Left lung (tissue), 10 donors: ENCODE data around the gene FZD10. TPM values are rescaled to one million over a fixed set of nuclear protein-coding genes. Genes with fewer than 3 reads are reported as not detected.

Experiments
- ATAC-seq: fragments of 200-7000 bp; cut with Tn5 transposase; one replicate; pipeline ENCODE4 v1.9.1; 2020; ENCODE audit warnings: moderate library complexity
- DNase-seq, 4 donors: peaks; one replicate each; pipeline ENCODE4 v3.0.0-alpha.2; 2013 to 2020
- H3K27ac ChIP-seq, 2 donors: fragments of 200-600 bp; sonication (generic) in 1 of 2; one replicate each; pipeline versions ENCODE4 v1.5.0 to v1.8.0; 2020 to 2021
- H3K27me3 ChIP-seq, 2 donors: fragments of 200-600 bp; sonication (generic) in 1 of 2; one replicate each; pipeline versions ENCODE4 v1.5.0 to v1.8.0; 2020 to 2021
- H3K36me3 ChIP-seq, 2 donors: fragments of 200-600 bp; sonication (generic) in 1 of 2; one replicate each; pipeline versions ENCODE4 v1.5.0 to v1.8.0; 2020 to 2021
- H3K4me1 ChIP-seq, 2 donors: fragments of 200-600 bp; one replicate each; pipeline ENCODE4 v1.8.0; 2021
- H3K4me3 ChIP-seq, 2 donors: fragments of 200-600 bp; sonication (generic) in 1 of 2; one replicate each; pipeline versions ENCODE4 v1.5.0 to v1.8.0; 2020 to 2021; ENCODE audit warnings: mild to moderate bottlenecking in 1 of 2
- H3K9me3 ChIP-seq, 2 donors: fragments of 200-600 bp; sonication (generic) in 1 of 2; one replicate each; pipeline versions ENCODE4 v1.5.0 to v1.8.0; 2020 to 2021
- CTCF ChIP-seq, 2 donors: fragments of 200-600 bp; sonication (generic) in 1 of 2; IDR thresholded peaks; one replicate each; pipeline versions ENCODE4 v1.5.0 to v1.8.0; 2021; ENCODE audit warnings: antibody characterized with exemption in 2 of 2
- intact Hi-C, 2 donors: fragments of 100-400 bp; cut with DNase I; formaldehyde crosslinking; loops; one replicate each; pipeline versions ENCODE4 v1.11.2 to v1.14.2; 2022
- polyA plus RNA-seq, 6 donors: library from polyadenylated mRNA; unstranded; fragments of 120-200 nt; gene quantifications; one replicate each; pipeline ENCODE4 v1.2.1, GENCODE V29; 2013; ENCODE audit not compliant: insufficient read length in 6 of 6
- total RNA-seq, 2 donors: library from RNA; stranded (reverse); fragmentation: NEBNext Ultra II Directional; extraction: Animal tissue kit (Norgen Biotek cat#: 25700); gene quantifications; one replicate each; pipeline ENCODE4 v1.2.1, GENCODE V29; 2021
- donor health status: DM: no; HTN: yes; CAD: no.
- donor health status: DM: no; HTN: no; CAD: no.

Gene FZD10
- total and polyA plus RNA-seq, 8 donors = 0.58 to 1.2 (median 0.89) TPM

- ATAC-seq (no peak), DNase-seq (no peak)
- intact Hi-C loops = no loop called here
- no peak for TF ChIP-seq CTCF (IDR thresholded peaks at IDR 0.05)
- H3K4me3 ChIP-seq = no peak overlapping the region
- H3K36me3 ChIP-seq = no peaks in the 10 kb centered on the region
- H3K9me3 ChIP-seq = peaks cover 0 to 3% of the 10 kb centered on the region in 2 donors
- H3K27me3 ChIP-seq = peaks cover 0 to 32% of the 10 kb centered on the region in 2 donors
- no peaks in the 10 kb centered on the region for H3K4me1 ChIP-seq
- H3K27ac ChIP-seq = no peak overlapping the region
Observed at GRCh38 chr12:130198663-130199060, 36.4 kb downstream of the FZD10 start.

DNA sequence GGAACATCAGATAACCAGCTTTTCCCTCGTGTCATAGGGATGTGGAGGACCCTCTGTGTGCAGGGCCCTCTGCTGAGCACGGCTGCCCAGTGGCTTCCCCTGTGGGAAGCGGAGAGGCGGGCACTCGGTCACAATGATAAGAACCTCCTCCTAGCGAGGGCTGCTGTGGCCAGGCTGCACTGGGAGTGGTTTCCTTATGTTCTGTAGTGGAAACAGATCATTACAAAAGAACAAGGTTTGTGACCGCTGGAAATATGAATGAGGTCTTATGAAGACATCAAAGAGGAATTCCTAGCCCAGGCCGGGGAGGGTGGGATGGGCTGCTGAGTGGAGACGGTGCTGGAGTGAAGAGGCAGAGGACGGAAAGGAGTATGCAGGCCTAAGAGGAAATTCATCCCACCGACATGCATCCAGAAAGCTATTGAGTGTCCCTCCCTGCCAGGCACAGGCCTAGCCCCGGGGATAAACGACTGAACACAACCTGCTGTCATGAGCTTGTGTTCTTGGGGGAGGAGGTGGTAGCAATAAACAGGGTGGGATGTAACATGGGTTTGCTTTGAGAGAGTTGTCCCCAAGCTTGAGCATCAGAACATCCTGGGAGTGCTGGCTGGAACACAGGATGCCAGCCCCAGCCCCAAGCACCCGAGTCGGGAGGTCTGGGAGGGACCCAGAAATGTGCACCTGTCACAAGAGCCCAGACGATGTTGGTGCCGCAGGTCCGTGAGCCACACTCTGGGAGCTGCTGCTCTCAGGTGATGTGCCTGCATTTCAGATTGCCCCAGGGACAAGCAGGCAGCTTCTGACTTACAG, 37.5 kb downstream of the FZD10 start:
- H3K4me1 ChIP-seq = no peaks in the 10 kb centered on the region
- ATAC-seq = no peak
- intact Hi-C loops = no loop called here
- no peak overlapping the region for H3K27ac ChIP-seq
- no peak overlapping the region for H3K4me3 ChIP-seq
- H3K9me3 ChIP-seq = peaks cover 0 to 3% of the 10 kb centered on the region in 2 donors
- no peak for TF ChIP-seq CTCF (IDR thresholded peaks at IDR 0.05)
- no peaks in the 10 kb centered on the region for H3K36me3 ChIP-seq
- H3K27me3 ChIP-seq = peaks cover 0 to 32% of the 10 kb centered on the region in 2 donors
- no peak for DNase-seq

DNA sequence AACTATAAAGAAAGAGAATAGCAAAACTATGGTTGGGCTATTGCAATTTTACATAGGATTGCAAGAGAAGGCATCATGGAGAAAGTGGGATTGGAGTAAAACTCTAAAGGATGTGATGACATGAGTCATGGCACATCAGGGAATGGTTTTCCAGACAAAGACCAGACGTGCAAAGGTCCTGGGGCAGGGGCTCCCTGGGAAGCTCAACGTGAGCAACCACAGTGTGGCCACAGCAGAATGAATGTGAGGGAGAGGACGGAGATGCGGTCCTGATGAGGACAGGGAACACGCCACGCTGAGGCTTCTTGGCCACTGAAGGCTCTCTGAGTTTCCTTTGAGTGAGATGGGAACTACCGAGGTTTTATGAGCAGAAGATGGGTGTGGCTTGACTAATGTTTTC, 38.2 kb downstream of the FZD10 start:
- ATAC-seq (no peak), DNase-seq (no peak)
- Histone ChIP-seq H3K27ac (no peak overlapping the region), H3K4me3 (no peak overlapping the region), H3K9me3 (peaks cover 0 to 3% of the 10 kb centered on the region in 2 donors), H3K4me1 (no peaks in the 10 kb centered on the region), H3K27me3 (peaks cover 0 to 29% of the 10 kb centered on the region in 2 donors), H3K36me3 (no peaks in the 10 kb centered on the region)
- TF ChIP-seq CTCF (IDR thresholded peaks at IDR 0.05) = no peak
- intact Hi-C loops = no loop called here

- Histone ChIP-seq H3K4me3 (no peak overlapping the region), H3K4me1 (no peaks in the 10 kb centered on the region), H3K36me3 (no peaks in the 10 kb centered on the region), H3K27me3 (peaks cover 0 to 24% of the 10 kb centered on the region in 2 donors), H3K9me3 (peaks cover 0 to 3% of the 10 kb centered on the region in 2 donors), H3K27ac (no peak overlapping the region)
- TF ChIP-seq CTCF (IDR thresholded peaks at IDR 0.05) = no peak
- DNase-seq (no peak), ATAC-seq (no peak)
- intact Hi-C loops = no loop called here
Observed at GRCh38 chr12:130201037-130201436, 38.8 kb downstream of the FZD10 start.

- Histone ChIP-seq H3K27ac (no peak overlapping the region), H3K4me1 (no peaks in the 10 kb centered on the region), H3K4me3 (no peak overlapping the region), H3K9me3 (peaks cover 0 to 3% of the 10 kb centered on the region in 2 donors), H3K36me3 (no peaks in the 10 kb centered on the region), H3K27me3 (peaks cover 0 to 24% of the 10 kb centered on the region in 2 donors)
- DNase-seq = no peak
- intact Hi-C loops = no loop called here
- no peak for TF ChIP-seq CTCF (IDR thresholded peaks at IDR 0.05)
- ATAC-seq = no peak
Observed at GRCh38 chr12:130202201-130202600, 39.9 kb downstream of the FZD10 start.
